HepG2 (cell line): ENCODE measurements around the gene FCHSD1. TPM values are rescaled to one million over a fixed set of nuclear protein-coding genes. Genes with fewer than 3 reads are reported as not detected.
A peak's percentile ranks its signal among the peaks of the same experiment; 100 is the strongest.

Experiments
- ARID5B ChIP-seq: IDR thresholded peaks from 2 replicates; pipeline ENCODE4 v1.4.0; 2020; ENCODE audit warnings: mild to moderate bottlenecking, missing genetic modification reagents
- ATF1 ChIP-seq: IDR thresholded peaks from 2 replicates; pipeline ENCODE4 v1.6.1; 2016; ENCODE audit warnings: mild to moderate bottlenecking, control low read depth
- FOXO1 ChIP-seq: sonication (generic); formaldehyde crosslinking; IDR thresholded peaks from 2 replicates; pipeline ENCODE4 v1.4.0; 2020; ENCODE audit warnings: missing genetic modification reagents
- KDM5A ChIP-seq: fragments of 200-600 bp; sonication (generic); IDR thresholded peaks from 2 replicates; pipeline ENCODE4 v1.7.0; 2018; ENCODE audit warnings: antibody characterized with exemption, mild to moderate bottlenecking, low read length, borderline replicate concordance
- KDM5B ChIP-seq: sonication (generic); formaldehyde crosslinking; IDR thresholded peaks from 2 replicates; pipeline ENCODE4 v1.4.0; 2020; ENCODE audit warnings: missing genetic modification reagents, mild to moderate bottlenecking, borderline replicate concordance
- NFIB ChIP-seq: sonication (generic); formaldehyde crosslinking; IDR thresholded peaks from 2 replicates; pipeline ENCODE4 v1.9.0; 2021; ENCODE audit warnings: missing genetic modification reagents, mild to moderate bottlenecking, borderline replicate concordance
- SNAI1 ChIP-seq: sonication (generic); formaldehyde crosslinking; IDR thresholded peaks from 2 replicates; pipeline ENCODE4 v1.5.0; 2020; ENCODE audit warnings: mild to moderate bottlenecking, missing genetic modification reagents, borderline replicate concordance
- ZSCAN12 ChIP-seq: sonication (generic); formaldehyde crosslinking; IDR thresholded peaks from 2 replicates; pipeline ENCODE4 v1.9.0; 2021; ENCODE audit warnings: mild to moderate bottlenecking, missing genetic modification reagents
- polyA plus RNA-seq, 8 experiments: library from polyadenylated mRNA; depleted of rRNA in 3 of 8; stranded (reverse) in 7 of 8; unstranded in 1 of 8; fragments of >200 nt; fragmentation: Illumina TruSeq in 4 of 8; extraction: Trizol in 4 of 8; gene quantifications; 2 replicates each; pipeline versions ENCODE4 v1.2.1 to v1.2.3, GENCODE V29; 2011 to 2016; ENCODE audit warnings: low read depth in 4 of 8, missing spikeins in 1 of 8, mixed read lengths in 1 of 8; ENCODE audit not compliant: insufficient read depth in 1 of 8
- total RNA-seq, 5 experiments: library from RNA; depleted of rRNA; stranded (reverse); fragments of >200 nt; fragmentation: Illumina TruSeq; extraction: Trizol; gene quantifications; 2 replicates each; pipeline ENCODE4 v1.2.3, GENCODE V29; 2016; ENCODE audit warnings: low read depth in 1 of 5
- TF ChIP-seq, protein P1 (sequence below): IDR thresholded peaks from 2 replicates; pipeline ENCODE4 v1.6.1; 2016; ENCODE audit warnings: missing biosample characterization, missing genetic modification reagents, low read depth
- TF ChIP-seq, protein P2 (sequence below): sonication (generic); formaldehyde crosslinking; IDR thresholded peaks from 2 replicates; pipeline ENCODE4 v1.9.0; 2021; ENCODE audit warnings: mild to moderate bottlenecking, missing genetic modification reagents

The FCHSD1 gene
- total and polyA plus RNA-seq, 2 of the 13 experiments (the other 11 are each of a cell fraction or from before 2014, with no cell fraction given), result 5.5 to 15.4 TPM

GRCh38 chr5:141618804-141619554, 32.2 kb downstream of the FCHSD1 start, which contains the start of gene DIAPH1 (continued):
- TF ChIP-seq KDM5B (CRISPR knock-in tag) (peak; percentile 82; the same call in 1 of the 2 replicates), SNAI1 (CRISPR knock-in tag) (peak; percentile 82; the same call in 1 of the 2 replicates), NFIB (CRISPR knock-in tag) (no peak), FOXO1 (CRISPR knock-in tag) (no peak; the same call in 1 of the 2 replicates), ARID5B (CRISPR knock-in tag) (peak; percentile 77), KDM5A (no peak), ZSCAN12 (no peak), ATF1 (peak; percentile 35; the same call in 1 of the 2 replicates)
- TF ChIP-seq, protein P1, sequence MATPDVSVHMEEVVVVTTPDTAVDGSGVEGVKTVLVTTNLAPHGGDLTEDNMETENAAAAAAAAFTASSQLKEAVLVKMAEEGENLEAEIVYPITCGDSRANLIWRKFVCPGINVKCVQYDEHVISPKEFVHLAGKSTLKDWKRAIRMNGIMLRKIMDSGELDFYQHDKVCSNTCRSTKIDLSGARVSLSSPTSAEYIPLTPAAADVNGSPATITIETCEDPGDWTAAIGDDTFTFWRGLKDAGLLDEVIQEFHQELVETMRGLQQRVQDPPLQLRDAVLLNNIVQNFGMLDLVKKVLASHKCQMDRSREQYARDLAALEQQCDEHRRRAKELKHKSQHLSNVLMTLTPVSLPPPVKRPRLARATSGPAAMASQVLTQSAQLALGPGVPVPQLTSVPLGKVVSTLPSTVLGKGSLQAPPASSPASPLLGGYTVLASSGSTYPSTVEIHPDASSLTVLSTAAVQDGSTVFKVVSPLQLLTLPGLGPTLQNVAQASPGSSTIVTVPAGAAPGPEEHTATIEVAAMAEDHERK (CRISPR knock-in tag), result peak; percentile 63; the same call in 1 of the 2 replicates
- TF ChIP-seq, protein P2, sequence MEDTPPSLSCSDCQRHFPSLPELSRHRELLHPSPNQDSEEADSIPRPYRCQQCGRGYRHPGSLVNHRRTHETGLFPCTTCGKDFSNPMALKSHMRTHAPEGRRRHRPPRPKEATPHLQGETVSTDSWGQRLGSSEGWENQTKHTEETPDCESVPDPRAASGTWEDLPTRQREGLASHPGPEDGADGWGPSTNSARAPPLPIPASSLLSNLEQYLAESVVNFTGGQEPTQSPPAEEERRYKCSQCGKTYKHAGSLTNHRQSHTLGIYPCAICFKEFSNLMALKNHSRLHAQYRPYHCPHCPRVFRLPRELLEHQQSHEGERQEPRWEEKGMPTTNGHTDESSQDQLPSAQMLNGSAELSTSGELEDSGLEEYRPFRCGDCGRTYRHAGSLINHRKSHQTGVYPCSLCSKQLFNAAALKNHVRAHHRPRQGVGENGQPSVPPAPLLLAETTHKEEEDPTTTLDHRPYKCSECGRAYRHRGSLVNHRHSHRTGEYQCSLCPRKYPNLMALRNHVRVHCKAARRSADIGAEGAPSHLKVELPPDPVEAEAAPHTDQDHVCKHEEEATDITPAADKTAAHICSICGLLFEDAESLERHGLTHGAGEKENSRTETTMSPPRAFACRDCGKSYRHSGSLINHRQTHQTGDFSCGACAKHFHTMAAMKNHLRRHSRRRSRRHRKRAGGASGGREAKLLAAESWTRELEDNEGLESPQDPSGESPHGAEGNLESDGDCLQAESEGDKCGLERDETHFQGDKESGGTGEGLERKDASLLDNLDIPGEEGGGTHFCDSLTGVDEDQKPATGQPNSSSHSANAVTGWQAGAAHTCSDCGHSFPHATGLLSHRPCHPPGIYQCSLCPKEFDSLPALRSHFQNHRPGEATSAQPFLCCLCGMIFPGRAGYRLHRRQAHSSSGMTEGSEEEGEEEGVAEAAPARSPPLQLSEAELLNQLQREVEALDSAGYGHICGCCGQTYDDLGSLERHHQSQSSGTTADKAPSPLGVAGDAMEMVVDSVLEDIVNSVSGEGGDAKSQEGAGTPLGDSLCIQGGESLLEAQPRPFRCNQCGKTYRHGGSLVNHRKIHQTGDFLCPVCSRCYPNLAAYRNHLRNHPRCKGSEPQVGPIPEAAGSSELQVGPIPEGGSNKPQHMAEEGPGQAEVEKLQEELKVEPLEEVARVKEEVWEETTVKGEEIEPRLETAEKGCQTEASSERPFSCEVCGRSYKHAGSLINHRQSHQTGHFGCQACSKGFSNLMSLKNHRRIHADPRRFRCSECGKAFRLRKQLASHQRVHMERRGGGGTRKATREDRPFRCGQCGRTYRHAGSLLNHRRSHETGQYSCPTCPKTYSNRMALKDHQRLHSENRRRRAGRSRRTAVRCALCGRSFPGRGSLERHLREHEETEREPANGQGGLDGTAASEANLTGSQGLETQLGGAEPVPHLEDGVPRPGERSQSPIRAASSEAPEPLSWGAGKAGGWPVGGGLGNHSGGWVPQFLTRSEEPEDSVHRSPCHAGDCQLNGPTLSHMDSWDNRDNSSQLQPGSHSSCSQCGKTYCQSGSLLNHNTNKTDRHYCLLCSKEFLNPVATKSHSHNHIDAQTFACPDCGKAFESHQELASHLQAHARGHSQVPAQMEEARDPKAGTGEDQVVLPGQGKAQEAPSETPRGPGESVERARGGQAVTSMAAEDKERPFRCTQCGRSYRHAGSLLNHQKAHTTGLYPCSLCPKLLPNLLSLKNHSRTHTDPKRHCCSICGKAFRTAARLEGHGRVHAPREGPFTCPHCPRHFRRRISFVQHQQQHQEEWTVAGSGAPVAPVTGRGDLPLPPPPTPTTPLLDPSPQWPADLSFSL (CRISPR knock-in tag), result no peak
